SH-SY5Y (cell line): ENCODE measurements around the gene DHX15.

Source experiments
- GATA2 ChIP-seq: IDR thresholded peaks from 2 replicates; pipeline ENCODE4 v1.6.1; 2011; ENCODE audit warnings: mild to moderate bottlenecking, low read depth, low read length
- GATA3 ChIP-seq: IDR thresholded peaks from 2 replicates; pipeline ENCODE4 v1.6.1; 2011; ENCODE audit warnings: low read depth, mild to moderate bottlenecking, low read length, moderate library complexity

DNA sequence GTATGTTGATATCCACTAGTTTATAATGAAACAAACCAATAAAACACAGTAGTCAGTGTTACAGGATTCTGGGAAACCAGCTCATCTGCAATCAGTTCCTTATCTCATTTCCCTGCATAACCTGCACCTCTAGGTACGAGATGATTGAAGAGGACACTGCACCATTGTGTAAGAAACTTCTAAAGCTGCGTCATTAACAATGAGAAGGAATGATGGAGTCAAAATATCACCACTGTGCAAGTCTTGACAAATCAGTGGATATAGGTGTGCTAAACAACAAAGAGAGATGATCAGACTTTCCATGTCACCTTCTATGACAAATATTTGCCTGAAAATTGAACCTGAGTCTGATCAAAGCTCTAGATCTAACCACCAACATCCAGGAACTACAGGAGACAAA is 40.7 kb upstream of the DHX15 start:
- TF ChIP-seq GATA2 (no peak), GATA3 (no peak)
